ENCODE measurements around the gene C16orf78. TPM values are rescaled to one million over a fixed set of nuclear protein-coding genes. Genes with fewer than 3 reads are reported as not detected.

The C16orf78 gene
- polyA plus RNA-seq, 6 donors from 2014 or later: not detected

DNA sequence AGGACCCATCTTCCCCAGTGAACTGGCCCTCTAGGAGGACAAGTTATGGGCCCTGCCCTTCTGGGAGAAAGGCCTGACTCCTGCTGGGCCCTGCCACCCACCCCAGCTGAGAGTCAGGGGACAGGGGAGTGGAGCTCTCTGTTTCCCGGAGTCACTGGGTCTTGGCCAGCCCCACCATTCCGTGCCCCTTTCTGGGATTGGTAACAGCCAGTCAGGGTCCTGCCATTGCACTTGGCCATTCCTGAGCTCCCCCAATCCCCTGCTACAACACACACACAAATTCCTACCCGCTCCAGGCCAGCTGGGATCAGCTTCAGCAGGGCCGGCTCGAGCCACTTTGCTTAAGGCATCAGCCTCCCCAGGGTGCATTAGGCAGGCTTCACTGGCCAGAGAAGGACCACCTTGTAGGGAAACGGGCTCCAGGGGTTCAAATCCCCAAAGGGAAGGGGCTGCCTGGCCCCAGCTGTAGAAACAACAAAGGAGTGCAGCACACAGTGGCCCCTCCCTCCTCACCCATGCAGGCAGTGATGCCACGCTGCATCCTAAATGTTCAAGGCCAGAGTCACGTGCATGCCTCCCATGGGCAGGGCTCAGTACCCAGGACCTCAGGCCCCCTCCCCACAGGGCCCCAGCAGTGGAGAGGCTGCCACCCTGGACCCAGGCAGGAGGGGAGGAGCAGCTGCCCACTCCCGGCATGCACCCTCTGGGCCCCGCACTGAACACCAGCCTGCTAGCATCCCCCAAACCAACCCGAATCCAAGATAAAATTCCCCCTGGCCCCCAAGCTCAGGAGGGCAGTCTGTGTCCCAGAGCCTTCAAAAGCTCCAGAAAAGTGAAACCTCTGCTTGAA, 37.7 kb downstream of the C16orf78 start:
- H3K36me3 Mint-ChIP-seq: no peaks in the 10 kb centered on the region
- no peak for DNase-seq
- peaks cover 0 to 3% (median 0%) of the 10 kb centered on the region in 7 donors for H3K9me3 Mint-ChIP-seq
- H3K4me3 Mint-ChIP-seq: no peak overlapping the region
- peaks cover 5 to 7% (median 5%) of the 10 kb centered on the region in 3 donors for H3K4me1 Mint-ChIP-seq
- H3K27ac Mint-ChIP-seq: no peak overlapping the region
- H3K27me3 Mint-ChIP-seq: peaks cover 0 to 5% (median 0%) of the 10 kb centered on the region in 3 donors
- no peak for ATAC-seq (ENCODE audit: low read depth in 2 of 2)

DNA sequence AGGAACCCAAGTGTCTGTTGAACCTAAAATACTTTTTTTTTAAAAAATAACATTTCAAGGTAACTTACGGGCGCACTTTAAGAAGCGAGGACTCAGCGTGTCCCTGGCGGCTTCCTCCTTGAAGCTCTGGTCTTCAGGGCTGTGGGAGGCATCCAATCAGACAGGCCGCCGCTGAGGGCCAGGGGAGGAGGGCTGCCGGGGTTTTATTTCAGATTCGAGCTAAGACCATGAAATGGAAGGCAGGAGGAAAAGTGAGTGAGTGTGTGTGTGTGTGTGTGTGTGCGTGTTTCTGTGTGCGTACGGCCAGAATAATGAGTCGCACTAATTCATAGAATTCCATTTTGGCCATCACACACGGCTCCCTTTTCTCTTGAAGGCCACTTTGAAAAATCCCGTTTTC, 41.1 kb downstream of the C16orf78 start:
- Mint-ChIP-seq H3K27me3 (peaks cover 0 to 5% (median 1%) of the 10 kb centered on the region in 3 donors), H3K4me3 (no peak overlapping the region), H3K9me3 (peaks cover 0 to 3% (median 0%) of the 10 kb centered on the region in 7 donors), H3K27ac (no peak overlapping the region), H3K36me3 (no peaks in the 10 kb centered on the region), H3K4me1 (peaks cover 0 to 3% (median 0%) of the 10 kb centered on the region in 3 donors)
- DNase-seq: no peak
- ATAC-seq (ENCODE audit: low read depth in 2 of 2): no peak

DNA sequence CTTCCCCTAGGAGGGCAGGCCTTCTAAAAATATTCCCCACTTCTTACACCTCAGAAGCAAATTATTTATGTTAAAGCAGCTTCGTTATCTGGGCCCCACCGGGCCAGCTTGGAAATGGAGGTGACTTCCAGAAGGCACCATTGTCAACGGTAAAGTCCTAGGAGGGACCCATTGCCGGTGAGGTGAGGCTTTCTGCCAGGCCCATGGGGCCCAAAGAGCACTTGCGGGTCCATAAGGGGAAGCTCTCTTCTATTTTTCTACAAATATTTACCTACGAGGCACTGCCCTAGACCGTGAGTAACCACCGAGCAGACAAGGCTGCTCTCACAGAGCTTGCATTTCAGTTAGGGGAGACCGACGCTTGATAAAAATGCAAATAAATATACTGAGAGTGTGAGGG, 41.5 kb downstream of the C16orf78 start:
- H3K27me3 Mint-ChIP-seq: peaks cover 0 to 5% (median 4%) of the 10 kb centered on the region in 3 donors
- peaks cover 0 to 3% (median 0%) of the 10 kb centered on the region in 3 donors for H3K4me1 Mint-ChIP-seq
- H3K4me3 Mint-ChIP-seq: no peak overlapping the region
- H3K9me3 Mint-ChIP-seq: peaks cover 0 to 3% (median 0%) of the 10 kb centered on the region in 7 donors
- DNase-seq: no peak
- ATAC-seq (ENCODE audit: low read depth in 2 of 2): no peak
- H3K27ac Mint-ChIP-seq: no peak overlapping the region
- no peaks in the 10 kb centered on the region for H3K36me3 Mint-ChIP-seq

DNA sequence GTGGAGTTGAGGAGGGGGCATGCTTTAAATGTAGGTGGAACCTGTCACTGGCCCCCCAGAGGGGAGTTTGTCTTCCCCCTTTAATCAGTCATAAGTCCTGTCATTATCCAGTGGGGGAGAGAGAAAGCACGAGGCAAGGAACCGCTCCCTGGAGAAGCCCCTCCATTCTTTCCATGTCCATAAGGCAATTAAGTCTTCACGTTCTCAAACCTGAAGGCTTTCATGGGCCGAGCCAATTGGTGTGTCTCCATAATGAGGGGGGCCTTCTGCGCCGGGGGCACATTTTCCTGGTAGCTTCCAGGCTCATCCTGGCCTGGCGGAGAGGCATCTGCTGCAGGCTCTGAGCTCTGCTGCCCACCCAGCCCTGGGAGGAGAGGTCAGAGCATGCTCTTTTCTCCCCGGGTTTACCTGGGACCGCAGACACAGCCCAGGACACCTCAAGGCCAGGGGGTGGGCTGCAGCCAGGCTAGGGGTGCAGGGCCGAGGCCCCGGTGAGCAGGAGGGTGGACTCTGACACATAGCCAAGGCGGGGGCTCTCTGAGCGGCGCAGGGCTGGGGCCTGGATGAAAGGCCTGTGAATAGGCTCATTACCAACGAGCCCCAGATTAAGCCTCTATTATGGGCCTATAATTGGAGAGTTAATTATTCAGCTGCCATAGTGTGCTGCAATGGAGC, 42.5 kb downstream of the C16orf78 start:
- no peak for DNase-seq
- H3K27ac Mint-ChIP-seq: no peak overlapping the region
- no peak overlapping the region for H3K4me3 Mint-ChIP-seq
- peaks cover 0 to 8% (median 5%) of the 10 kb centered on the region in 3 donors for H3K27me3 Mint-ChIP-seq
- no peaks in the 10 kb centered on the region for H3K4me1 Mint-ChIP-seq
- H3K36me3 Mint-ChIP-seq: no peaks in the 10 kb centered on the region
- peaks cover 0 to 3% (median 0%) of the 10 kb centered on the region in 7 donors for H3K9me3 Mint-ChIP-seq
- ATAC-seq (ENCODE audit: low read depth in 2 of 2): no peak

DNA sequence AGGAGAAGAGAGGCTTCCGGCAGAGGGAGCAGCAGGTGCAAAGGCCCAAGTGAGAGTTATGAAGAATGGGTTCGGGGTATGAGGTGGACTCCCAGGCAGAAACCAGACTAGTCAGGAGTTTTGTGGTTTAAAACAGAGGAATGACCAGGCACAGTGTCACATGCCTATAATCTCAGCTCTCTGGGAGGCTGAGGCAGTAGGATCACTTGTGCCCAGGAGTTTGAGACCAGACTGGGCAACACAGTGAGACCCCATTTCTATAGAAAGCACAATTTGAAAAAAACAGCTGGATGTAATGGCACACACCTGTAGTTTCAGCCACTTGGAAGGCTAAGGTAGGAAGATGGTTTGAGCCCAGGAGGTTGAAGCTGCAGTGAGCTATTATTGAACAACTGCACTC, 43.8 kb downstream of the C16orf78 start:
- Mint-ChIP-seq H3K27ac (no peak overlapping the region), H3K36me3 (no peaks in the 10 kb centered on the region), H3K9me3 (no peaks in the 10 kb centered on the region), H3K4me1 (no peaks in the 10 kb centered on the region), H3K27me3 (peaks cover 0 to 14% (median 9%) of the 10 kb centered on the region in 3 donors), H3K4me3 (no peak overlapping the region)
- DNase-seq (no peak), ATAC-seq (ENCODE audit: low read depth in 2 of 2) (no peak)

DNA sequence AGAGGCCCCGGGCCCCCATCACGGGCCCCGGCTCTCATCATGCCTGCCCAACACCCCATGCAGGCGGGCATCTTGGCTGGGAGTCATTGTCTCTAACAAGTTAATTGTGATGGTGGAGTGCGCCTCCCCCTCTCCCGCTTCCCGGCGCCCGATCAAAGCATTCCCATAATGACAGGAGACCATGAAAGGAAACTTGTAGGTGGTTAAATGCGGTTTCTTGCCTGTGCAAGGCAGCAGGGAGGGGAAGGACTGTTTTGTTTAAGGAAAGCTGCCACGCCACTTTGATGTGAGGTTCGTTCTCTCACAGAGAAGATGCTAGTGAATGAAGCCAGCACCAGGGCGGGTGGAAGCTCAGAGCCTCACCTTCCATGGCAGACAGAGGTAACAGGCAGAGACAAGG, 45.4 kb downstream of the C16orf78 start:
- H3K4me3 Mint-ChIP-seq: no peak overlapping the region
- peaks cover 0 to 5% (median 1%) of the 10 kb centered on the region in 7 donors for H3K9me3 Mint-ChIP-seq
- no peaks in the 10 kb centered on the region for H3K4me1 Mint-ChIP-seq
- peaks cover 0 to 20% (median 15%) of the 10 kb centered on the region in 3 donors for H3K27me3 Mint-ChIP-seq
- DNase-seq (no peak), ATAC-seq (ENCODE audit: low read depth in 2 of 2) (no peak)
- no peaks in the 10 kb centered on the region for H3K36me3 Mint-ChIP-seq
- no peak overlapping the region for H3K27ac Mint-ChIP-seq

DNA sequence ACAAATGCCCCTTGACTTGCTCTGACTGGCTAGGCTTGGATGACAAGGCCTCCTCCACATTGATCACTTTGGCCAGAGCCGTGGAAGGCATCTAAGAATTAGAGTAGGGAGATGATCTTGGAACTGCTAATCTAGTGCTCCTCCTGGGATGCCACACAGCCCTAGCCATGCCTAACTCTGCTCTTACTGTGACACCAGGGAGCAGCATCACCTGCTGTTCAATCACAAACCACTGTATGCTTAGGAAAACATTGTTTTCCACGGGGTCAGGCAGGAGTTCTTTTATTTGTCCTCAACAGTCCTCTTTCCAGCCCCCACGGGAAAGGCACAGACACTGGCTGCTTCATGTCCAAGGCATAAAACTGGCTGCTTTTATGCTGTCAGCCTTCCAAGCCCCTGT, 46.3 kb downstream of the C16orf78 start:
- Mint-ChIP-seq H3K36me3 (no peaks in the 10 kb centered on the region), H3K4me3 (no peak overlapping the region), H3K27me3 (peaks cover 0 to 25% (median 18%) of the 10 kb centered on the region in 3 donors), H3K9me3 (peaks cover 0 to 10% (median 2%) of the 10 kb centered on the region in 7 donors), H3K4me1 (no peaks in the 10 kb centered on the region), H3K27ac (peak overlapping the region in 1 of 6 donors; percentile 7)
- no peak for DNase-seq
- ATAC-seq (ENCODE audit: low read depth in 2 of 2): no peak

DNA sequence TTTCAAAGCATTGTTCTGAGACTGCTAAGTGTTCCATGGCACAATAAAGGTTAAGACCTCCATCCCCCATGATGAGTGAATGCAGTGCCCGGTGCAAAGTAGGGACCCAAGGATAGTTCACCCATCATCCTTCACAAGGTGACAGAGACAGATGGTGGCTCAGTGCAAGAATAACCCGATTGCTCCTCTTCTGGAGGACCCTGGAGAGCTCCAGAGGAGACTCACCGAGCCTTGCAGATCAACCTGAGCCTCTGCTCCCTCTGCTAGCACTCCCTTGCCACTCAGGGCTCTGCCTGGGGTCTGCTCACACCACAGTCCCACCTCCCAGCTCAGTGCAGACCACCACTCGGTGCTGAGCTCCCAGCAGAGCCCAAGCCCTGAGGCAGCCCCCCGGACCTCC, 49.3 kb downstream of the C16orf78 start:
- H3K36me3 Mint-ChIP-seq: no peaks in the 10 kb centered on the region
- no peak for DNase-seq
- H3K4me1 Mint-ChIP-seq: no peaks in the 10 kb centered on the region
- H3K4me3 Mint-ChIP-seq: no peak overlapping the region
- no peak for ATAC-seq (ENCODE audit: low read depth in 2 of 2)
- H3K27me3 Mint-ChIP-seq: peaks cover 0 to 25% (median 18%) of the 10 kb centered on the region in 3 donors
- H3K9me3 Mint-ChIP-seq: peaks cover 0 to 10% (median 2%) of the 10 kb centered on the region in 7 donors
- no peak overlapping the region for H3K27ac Mint-ChIP-seq

DNA sequence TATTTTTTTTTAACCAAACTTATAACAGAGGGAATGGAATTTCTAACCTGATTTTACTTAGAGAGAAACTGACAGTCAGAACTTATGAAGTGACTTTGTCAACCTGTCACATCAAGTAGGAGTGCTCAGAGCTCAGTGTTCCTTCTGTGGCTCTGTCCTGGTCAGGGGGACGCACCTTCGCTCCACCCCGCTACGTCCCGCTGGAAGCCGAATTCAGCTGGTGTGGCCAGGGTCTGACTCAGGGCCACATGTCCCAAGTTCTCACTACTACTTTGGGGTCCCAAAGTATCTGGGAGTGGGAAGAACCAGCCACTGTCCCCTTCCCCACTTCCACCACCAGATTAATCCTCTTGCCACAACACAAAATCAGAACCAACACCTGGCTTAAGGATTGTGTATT, 51.4 kb downstream of the C16orf78 start:
- peaks cover 0 to 12% of the 10 kb centered on the region in 2 donors for H3K36me3 Mint-ChIP-seq
- ATAC-seq (ENCODE audit: low read depth in 2 of 2) (no peak), DNase-seq (no peak)
- peaks cover 4 to 33% (median 15%) of the 10 kb centered on the region in 3 donors for H3K27me3 Mint-ChIP-seq
- peak overlapping the region in 1 of 6 donors; percentile 9 for H3K27ac Mint-ChIP-seq
- peaks cover 4 to 25% (median 10%) of the 10 kb centered on the region in 7 donors for H3K9me3 Mint-ChIP-seq
- no peak overlapping the region for H3K4me3 Mint-ChIP-seq
- H3K4me1 Mint-ChIP-seq: no peaks in the 10 kb centered on the region

DNA sequence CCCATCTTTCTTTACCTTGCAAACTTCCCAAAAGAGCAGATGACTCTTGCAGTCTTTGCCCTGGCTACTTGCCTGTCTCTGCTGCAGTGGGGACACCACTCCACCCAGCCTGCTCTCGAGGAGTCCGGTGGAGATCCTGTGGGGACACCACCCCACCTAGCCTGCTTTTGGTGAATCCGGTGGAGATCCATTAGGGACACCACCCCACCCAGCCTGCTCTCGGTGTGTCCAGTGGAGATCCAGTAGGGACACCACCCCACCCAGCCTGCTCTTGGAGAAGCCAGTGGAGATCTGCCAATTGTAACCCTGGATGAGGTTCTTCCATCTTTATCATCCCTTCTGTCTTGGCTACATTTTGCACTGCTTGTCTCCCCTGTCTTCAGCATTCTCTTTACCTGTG, 54.2 kb downstream of the C16orf78 start:
- Mint-ChIP-seq H3K4me1 (no peaks in the 10 kb centered on the region), H3K9me3 (peaks cover 4 to 25% (median 10%) of the 10 kb centered on the region in 7 donors), H3K27ac (no peak overlapping the region), H3K4me3 (no peak overlapping the region), H3K36me3 (peaks cover 0 to 14% of the 10 kb centered on the region in 2 donors), H3K27me3 (peaks cover 4 to 29% (median 15%) of the 10 kb centered on the region in 3 donors)
- DNase-seq (no peak), ATAC-seq (ENCODE audit: low read depth in 2 of 2) (no peak)

DNA sequence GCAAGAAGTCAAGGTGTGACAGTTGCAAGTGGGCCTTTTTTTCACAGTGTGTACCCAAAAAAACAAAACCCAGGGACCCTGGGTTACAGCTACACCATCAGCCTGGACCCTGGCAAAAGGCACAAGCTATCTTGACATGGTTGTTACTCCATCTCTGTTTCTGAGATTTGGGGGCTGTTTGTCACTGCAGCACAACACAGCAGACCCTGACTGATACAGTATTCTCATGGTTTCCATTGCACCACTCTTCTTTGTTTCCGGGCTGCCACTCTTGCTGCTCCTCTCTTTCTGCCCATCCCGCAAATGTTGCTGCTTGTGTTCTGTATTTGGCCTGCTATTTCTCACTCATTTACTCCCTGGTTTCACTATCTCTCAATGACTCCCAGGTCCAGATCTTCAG, 55.2 kb downstream of the C16orf78 start:
- Mint-ChIP-seq H3K36me3 (peaks cover 0 to 14% of the 10 kb centered on the region in 2 donors), H3K27ac (no peak overlapping the region), H3K4me3 (no peak overlapping the region), H3K27me3 (peaks cover 4 to 24% (median 11%) of the 10 kb centered on the region in 3 donors), H3K4me1 (no peaks in the 10 kb centered on the region), H3K9me3 (peaks cover 3 to 21% (median 10%) of the 10 kb centered on the region in 7 donors)
- DNase-seq (no peak), ATAC-seq (ENCODE audit: low read depth in 2 of 2) (no peak)

DNA sequence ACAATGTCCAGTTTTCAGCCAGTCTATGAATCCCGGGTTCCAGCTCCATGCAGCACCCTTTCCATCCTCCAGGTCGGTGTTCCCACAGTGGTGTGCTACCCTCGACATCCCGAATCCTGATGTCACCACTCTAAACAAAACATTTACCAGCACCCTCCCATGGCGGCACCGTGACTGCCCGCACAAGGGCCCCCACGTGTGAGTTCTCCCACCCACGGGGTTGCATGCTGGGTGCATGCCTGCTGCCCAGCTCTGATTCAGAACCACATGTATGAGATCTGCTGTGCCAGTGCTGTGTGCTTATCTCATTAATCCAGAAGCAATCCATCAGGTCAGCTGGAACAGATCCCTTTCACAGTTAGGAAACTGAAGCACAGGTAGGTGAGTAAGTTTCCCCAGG, 57.4 kb downstream of the C16orf78 start:
- Mint-ChIP-seq H3K4me1 (no peaks in the 10 kb centered on the region), H3K9me3 (peaks cover 3 to 15% (median 10%) of the 10 kb centered on the region in 7 donors), H3K4me3 (no peak overlapping the region), H3K36me3 (peaks cover 0 to 14% of the 10 kb centered on the region in 2 donors), H3K27ac (peak overlapping the region in 1 of 6 donors; percentile 29), H3K27me3 (peaks cover 4 to 30% (median 12%) of the 10 kb centered on the region in 3 donors)
- ATAC-seq (ENCODE audit: low read depth in 2 of 2) (no peak), DNase-seq (no peak)

DNA sequence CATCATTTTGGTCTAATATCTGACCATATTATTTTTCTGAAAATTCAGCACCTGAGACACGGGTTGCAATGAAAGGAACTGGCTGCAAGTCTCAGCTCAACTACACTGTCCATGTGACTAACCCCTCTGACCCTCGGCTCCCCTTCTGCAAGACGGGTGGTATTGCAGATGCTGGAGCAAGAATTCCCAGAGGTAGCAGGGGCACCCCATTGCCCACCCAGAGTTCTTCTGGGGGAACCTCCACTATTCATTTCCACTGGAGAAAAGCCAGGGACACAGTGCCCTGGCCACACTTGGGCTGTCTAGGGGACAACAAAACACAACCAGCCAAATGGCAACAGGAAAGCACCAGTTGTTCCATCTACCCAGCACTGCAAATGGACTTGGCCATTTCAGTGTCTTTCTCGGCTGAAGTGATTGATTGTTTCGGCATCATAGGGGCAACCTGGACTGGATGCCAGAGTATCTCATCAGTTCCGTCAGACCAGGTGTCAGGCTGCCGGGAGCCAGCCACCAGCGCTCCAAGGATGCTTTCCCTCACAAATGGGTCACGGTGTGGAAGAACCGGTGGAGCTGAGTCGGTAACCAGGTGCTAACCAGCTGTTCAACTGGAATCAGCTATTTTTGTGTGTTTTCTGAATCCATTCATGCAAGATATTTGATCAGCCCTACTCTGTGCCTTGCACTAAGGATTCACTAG, 58.1 kb downstream of the C16orf78 start:
- DNase-seq: no peak
- H3K36me3 Mint-ChIP-seq: peaks cover 0 to 14% of the 10 kb centered on the region in 2 donors
- no peak overlapping the region for H3K27ac Mint-ChIP-seq

More for the DNA sequence above, 58.1 kb downstream of the C16orf78 start:
- no peak overlapping the region for H3K4me3 Mint-ChIP-seq
- H3K27me3 Mint-ChIP-seq: peaks cover 8 to 37% (median 12%) of the 10 kb centered on the region in 3 donors
- no peak for ATAC-seq (ENCODE audit: low read depth in 2 of 2)
- H3K9me3 Mint-ChIP-seq: peaks cover 3 to 15% (median 10%) of the 10 kb centered on the region in 7 donors
- no peaks in the 10 kb centered on the region for H3K4me1 Mint-ChIP-seq

Measured in naive B cell (primary cell).